ENCODE data around the gene ANKRD18A.

The ANKRD18A gene
- 13.1 reads per million, percentile 37 among the genes with 10 or more reads in this experiment for total RNA-seq

- DNase-seq, result peak; percentile 46
Measured at GRCh38 chr9:38620483-38621433, at the start of gene ANKRD18A. ANKRD18A (minus strand) TSS chr9:38620596; CDS start chr9:38620285, 311 bp downstream.

DNA sequence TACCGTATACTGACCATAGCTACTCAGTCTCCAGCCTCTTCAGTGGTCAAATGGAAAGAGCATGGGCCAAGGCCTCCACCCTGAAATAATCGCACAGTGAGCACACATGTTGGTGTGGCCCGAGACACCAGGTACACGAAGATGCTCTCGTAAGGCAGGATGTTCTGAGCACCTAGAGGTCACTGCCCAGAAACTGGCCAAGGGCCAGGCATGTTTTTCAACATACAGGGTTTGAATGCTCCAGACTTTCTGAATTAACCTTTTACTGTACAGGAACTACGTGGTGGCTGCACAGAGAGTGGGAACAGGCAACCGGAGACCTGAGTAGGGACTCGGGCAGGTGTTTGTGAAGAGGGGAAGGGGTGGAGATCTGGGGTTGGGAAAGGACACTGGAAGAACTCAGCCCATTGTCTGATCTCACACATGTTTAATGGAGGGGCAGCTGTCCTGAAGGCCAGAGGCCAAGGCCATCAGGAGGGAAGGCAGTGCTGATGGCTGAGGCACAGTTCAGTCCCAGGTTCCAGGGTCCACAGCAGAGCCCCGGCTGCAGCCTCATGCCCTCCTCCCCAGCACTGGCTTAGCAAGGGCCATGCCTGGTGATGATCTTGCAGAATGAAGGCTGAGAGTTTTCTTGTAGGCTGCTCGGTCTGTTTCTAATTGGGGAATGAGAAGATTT lies 48.5 kb upstream of the ANKRD18A start:
- DNase-seq, result no peak

- no peak for DNase-seq
Measured at GRCh38 chr9:38662763-38663593, 42.6 kb upstream of the ANKRD18A start.

DNA sequence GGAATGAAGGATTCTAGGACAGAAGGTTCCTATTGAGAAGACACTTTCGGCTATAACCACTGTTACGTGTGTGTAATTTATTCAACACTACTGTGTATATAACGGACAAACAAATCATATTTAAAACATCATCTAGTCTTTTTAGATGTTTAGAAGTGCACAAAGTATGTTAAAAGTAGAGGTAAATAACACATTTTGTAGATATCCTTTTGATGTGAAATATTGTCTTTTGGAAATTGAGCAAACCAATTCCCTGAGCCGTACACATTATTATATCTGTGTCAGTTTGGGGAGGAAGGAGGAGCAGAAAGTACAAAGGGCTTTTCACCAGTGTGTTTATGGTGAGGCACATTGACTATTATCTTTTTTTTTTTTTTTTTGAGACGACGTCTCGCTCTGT lies 39.1 kb upstream of the ANKRD18A start:
- no peak for DNase-seq

DNA sequence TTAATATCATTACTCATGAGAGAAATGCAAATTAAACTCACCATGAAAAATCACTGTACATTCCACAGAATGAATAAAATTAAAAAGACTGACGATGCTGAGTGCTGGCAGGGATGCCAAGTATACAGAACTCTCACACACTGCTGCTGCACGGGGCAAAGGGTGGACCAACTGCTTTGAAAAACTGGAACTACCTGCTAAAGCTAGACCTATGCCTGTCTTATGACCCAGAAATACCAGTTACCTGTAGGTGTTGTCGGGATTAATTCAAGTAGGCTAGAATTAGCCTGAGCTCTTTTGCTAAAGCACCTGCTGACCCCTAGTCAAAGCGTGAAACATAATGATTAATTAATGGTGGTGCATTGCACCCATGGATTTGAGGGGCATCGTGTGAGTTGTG lies 36.5 kb upstream of the ANKRD18A start:
- no peak for DNase-seq

GRCh38 chr9:38652486-38652885 lies 32.1 kb upstream of the ANKRD18A start:
- DNase-seq, result no peak

GRCh38 chr9:38652044-38652443 lies 31.6 kb upstream of the ANKRD18A start:
- no peak for DNase-seq

DNA sequence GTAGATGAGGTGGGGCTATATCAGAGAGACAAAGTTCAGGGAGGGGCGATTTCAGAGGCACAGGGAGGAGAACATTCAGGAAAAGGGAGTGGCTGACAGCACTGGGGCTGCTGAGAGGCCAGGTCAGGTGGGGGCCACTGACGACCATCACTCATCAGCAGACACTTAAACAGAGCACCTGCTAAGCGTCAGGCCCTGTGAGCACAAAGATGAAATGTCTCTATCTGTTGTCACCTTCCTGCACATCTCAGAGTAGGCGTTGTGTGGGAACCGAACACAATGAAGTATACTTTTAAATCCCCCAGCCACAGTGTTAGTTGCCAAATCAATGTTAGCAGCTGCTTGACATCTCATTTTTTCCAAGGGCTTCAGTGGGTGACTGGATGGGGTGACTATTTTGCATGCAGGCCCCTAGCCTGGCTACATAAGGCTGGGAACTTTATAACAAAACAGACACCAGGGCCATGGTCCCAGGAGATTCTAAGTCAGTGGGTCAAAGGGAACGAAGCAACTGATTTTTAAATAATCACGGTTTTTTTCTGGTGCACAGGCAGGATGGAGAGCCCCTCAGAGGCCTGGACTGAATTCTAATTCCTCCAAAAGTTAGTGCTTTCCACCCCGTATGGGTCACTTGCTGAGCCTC lies 31.1 kb upstream of the ANKRD18A start:
- no peak for DNase-seq

- DNase-seq, result no peak
Measured at GRCh38 chr9:38650564-38650963, 30.2 kb upstream of the ANKRD18A start.

- DNase-seq, result no peak
Measured at GRCh38 chr9:38649731-38650363, 29.5 kb upstream of the ANKRD18A start.

DNA sequence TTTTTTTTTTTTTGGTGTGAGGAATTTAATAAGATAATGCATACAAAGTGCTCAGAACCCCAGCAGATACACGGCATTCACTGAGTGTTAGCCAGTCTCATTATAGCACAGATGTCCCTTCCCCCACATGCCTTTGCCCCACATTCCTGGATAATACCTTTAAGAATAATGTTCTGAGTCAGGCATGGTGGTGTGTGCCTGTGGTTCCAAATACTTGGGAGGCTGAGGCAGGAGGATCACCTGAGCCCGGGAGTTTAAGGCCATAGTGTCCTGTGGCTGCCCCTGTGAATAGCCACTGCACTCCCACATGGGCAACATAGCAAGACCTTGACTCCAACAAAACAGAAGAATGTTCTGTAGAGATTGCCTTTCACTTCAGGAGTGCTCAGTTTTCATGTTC lies 24.2 kb upstream of the ANKRD18A start:
- DNase-seq, result no peak

DNA sequence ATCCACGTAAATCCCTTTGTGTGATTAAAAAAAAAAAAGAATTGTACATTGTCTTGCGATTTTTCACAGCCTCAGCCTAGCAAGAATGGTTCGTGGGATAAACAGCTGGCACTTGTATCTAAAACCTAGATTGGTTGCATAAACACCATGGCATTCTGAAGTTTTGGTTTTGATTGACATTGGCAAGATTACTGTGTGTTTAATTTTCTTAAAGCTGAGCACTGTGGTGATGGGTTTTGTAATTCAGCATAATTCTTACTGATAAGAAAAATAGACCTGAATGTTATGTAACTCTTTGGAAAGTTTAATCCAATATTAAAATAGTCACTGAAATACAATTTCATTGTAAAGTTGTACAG lies 23.4 kb upstream of the ANKRD18A start:
- DNase-seq, result no peak

DNA sequence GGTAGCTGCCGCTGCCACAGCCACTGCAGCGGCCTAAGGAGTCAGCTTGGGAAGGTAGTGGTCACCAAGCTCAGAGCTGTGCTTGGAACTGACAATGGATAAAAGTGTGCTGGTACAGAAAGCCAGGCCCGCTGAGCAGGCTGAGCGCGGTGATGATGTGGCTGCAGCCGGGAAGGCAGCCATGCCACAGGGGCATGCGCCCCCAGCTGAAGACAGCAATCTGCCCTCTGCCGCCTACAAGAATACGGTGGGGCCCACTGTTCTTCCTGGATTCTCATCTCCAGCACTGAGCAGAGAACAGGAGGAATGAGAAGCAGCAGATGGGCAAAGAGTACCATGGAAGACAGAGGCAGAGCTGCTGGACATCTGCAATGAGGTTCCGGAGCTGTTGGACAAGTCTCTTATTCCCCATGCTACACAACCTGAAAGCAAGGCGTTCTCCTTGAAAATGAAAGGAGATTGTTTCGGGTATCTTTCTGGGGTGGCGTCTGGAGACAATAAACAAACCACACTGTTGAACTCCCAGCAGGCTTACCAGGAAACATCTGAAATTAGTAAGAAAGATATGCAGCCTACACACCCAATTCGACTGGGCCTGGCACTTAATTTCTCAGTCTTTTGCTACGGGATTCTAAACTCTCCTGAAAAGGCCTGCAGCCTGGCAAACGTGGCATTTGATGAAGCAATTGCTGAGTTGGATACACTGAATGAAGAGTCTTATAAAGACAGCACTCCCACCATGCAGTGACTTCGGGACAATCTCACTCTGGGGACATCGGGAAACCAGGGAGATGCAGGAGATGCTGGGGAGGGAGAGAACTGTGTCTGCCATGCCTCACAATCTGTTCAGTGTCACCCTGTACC lies 22.8 kb upstream of the ANKRD18A start:
- DNase-seq, result no peak

DNA sequence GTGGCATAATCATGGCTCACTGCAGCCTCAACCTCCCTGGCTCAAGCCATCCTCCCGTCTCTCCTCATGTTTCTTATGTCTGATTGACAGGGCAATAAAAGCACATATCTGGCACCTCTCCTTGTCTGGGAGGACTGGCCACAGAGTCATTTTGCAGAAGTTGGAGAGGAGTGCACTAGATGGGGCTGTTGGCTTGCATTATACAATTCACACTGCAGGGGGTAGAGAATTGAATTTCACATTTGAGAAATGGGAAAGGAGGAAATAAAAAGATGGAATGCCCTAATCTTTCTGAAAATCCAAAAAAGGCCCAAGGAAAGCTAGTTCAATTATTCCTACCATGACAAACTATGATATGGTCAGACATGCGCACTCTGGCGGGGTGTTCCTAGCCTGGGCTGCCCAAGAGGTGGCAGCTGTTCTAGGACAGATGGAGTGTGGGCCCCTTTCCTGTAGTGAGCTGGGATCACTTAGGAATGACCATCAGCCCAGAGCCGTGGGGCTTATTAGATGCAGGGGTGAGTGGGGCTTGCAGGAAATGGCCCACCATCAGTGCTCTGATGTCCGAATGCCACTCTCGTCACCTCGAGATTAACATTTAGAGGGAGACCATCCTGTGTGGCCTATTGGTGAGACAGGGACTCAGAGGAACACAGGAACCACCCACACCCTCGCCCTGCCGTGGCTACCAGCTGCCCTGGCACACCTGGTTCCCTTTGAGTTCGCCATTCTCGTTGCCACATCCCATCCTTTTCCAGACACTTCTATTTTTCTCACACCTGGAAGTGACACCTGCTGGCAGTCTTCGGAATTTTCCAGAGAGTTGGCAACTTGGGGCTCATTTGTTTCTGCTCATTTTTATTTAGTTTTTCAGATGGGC lies 21.8 kb upstream of the ANKRD18A start:
- DNase-seq, result no peak

GRCh38 chr9:38641142-38641541 lies 20.7 kb upstream of the ANKRD18A start:
- no peak for DNase-seq

DNA sequence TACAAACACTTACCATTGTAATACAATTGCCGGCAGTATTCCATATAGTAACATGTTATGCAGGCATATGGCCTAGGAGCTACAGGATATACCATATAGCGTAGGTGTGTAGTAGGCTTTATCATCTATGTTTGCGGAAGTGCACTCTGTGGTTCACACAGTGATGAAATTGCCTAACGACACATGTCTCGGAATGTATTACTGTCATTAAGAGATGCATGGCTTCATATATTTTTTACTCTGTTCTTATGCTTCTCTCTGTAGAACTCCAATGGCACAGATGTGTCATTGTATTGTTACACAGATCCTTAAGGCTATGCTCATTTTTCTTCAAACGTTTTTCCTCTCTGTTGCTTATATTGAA lies 19.2 kb upstream of the ANKRD18A start:
- DNase-seq, result no peak

- DNase-seq, result no peak
Measured at GRCh38 chr9:38638881-38639576, 18.6 kb upstream of the ANKRD18A start.

DNA sequence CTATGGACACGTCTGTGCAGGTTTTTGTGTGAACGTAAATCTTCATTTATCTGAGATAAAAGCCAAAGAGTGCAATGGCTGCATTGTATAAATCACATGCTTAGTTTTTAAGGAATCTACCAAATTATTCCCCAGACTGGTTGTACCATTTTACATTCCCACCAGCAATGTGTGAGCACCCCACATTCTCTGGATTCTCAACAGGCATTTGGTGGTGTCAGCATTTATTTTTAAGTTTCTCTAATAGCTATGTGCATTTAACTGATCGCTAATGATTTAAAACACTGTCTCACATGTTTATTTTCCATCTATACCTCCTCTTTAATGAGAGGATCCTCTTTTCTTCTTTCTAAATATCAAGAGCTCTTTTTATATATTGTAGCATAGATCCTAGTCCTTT lies 13.9 kb upstream of the ANKRD18A start:
- DNase-seq, result no peak

- DNase-seq, result no peak
Measured at GRCh38 chr9:38629511-38629910, 9.1 kb upstream of the ANKRD18A start.

DNA sequence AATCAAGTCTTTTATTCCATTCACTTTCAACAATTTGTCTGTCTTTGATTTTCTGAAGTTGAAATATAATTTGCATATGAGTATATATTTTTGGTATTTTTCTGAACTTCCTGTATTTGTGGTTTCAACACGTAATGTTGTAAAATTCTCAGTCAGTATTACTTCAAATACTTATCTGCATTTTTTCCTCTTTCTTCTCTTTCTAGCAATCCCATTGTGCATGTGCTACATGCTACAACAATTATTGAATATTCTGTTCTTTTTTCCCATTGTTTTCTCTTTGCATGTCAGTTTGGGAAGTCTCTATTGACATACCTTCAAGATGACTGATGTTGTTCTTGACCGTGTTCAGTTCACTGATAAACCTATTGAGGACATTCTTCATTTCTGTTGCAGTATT lies 5.6 kb upstream of the ANKRD18A start:
- no peak for DNase-seq
